ENCODE measurements around the gene RSRP1. TPM values are rescaled to one million over a fixed set of nuclear protein-coding genes. Genes with fewer than 3 reads are reported as not detected.

The RSRP1 gene
- total RNA-seq, 4 donors from 2014 or later: 70.9 to 148 (median 110) TPM

GRCh38 chr1:25204797-25205480 is 42.3 kb downstream of the RSRP1 start:
- TF ChIP-seq POLR2A (IDR thresholded peaks at IDR 0.05): no peak
- no peak overlapping the region for H3K4me3 ChIP-seq (ENCODE audit: low read depth, poor library complexity, severe bottlenecking)
- intact Hi-C loops (cut with DNase I; ENCODE audit: low total_unique reads): no loop called here
- WGBS, 2 donors: 47 to 48% methylated on average over 9 of the region's 9 CpGs
- DNase-seq (ENCODE audit: low spot score in 2 of 2): no peak

DNA sequence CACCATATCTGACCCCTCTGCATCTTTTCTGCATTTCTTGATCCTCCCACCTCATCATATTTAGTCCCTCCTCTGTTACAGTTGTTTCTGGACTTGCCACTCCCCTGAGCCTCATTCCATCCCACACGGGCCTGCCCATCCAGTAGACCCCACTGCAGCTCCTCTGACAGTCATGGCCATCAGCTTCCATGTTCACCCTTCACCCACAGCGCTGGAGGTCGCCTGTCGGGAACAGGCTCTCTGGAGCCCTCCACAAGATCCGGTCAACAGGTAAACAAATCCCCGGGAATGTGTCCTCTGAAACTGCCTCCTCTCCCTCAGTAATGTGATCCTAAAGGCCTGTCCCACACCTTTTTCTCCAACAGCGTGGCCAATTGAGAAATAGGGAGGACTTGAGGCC is 46.2 kb downstream of the RSRP1 start:
- intact Hi-C loops (cut with DNase I; ENCODE audit: low total_unique reads): no loop called here
- DNase-seq (ENCODE audit: low spot score in 2 of 2): no peak
- TF ChIP-seq, protein P1, sequence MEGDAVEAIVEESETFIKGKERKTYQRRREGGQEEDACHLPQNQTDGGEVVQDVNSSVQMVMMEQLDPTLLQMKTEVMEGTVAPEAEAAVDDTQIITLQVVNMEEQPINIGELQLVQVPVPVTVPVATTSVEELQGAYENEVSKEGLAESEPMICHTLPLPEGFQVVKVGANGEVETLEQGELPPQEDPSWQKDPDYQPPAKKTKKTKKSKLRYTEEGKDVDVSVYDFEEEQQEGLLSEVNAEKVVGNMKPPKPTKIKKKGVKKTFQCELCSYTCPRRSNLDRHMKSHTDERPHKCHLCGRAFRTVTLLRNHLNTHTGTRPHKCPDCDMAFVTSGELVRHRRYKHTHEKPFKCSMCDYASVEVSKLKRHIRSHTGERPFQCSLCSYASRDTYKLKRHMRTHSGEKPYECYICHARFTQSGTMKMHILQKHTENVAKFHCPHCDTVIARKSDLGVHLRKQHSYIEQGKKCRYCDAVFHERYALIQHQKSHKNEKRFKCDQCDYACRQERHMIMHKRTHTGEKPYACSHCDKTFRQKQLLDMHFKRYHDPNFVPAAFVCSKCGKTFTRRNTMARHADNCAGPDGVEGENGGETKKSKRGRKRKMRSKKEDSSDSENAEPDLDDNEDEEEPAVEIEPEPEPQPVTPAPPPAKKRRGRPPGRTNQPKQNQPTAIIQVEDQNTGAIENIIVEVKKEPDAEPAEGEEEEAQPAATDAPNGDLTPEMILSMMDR (IDR thresholded peaks at IDR 0.05): no peak
- TF ChIP-seq POLR2A (IDR thresholded peaks at IDR 0.05): no peak
- 81 to 84% methylated on average over 7 of the region's 7 CpGs for WGBS, 2 donors
- H3K4me3 ChIP-seq (ENCODE audit: low read depth, poor library complexity, severe bottlenecking): no peak overlapping the region

DNA sequence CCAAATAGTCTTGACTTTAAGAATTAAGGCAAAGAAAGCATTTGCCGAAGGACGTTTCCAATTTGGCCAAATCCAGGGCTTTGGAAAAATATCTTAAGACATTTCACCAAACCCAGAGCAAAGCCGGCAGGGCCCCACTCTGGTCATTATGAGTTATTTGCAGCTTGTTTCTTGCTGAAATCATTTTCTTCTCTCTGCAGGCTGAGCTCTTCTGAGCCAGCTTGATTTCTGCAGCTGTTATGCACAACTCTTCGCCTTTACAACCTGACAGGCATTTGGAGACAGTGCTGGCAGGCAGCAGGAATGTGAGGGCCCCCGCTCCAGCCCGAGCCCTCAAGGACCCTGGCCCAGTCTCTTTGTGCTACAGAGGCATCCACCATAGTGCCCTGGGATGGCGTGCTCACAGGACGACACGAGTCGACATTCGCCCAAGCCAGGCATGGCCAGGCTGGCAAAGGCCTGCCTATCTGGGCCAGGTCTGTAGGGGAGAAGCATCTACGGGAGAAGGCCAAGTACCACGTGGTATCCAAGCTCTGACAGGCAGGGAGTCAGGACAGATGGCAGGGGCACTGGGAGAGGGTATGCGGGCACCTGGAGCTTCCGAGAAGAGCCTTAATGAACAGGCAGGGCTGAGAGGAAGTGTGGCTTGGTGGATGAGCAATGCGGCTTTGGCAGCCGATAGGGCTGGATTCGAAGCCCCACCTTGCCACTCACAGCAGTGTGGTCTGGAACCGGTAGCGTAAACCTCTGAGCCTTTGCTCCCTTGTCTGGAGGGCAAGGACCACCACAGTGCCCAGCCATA is 47.2 kb downstream of the RSRP1 start:
- no peak overlapping the region for H3K4me3 ChIP-seq (ENCODE audit: low read depth, poor library complexity, severe bottlenecking)
- WGBS, 2 donors: 77 to 85% methylated on average over 15 to 20 of the region's 20 CpGs
- TF ChIP-seq, protein P1 (IDR thresholded peaks at IDR 0.05): no peak
- TF ChIP-seq POLR2A (IDR thresholded peaks at IDR 0.05): no peak
- DNase-seq (ENCODE audit: low spot score in 2 of 2): no peak
- intact Hi-C loops (cut with DNase I; ENCODE audit: low total_unique reads): loop anchor here (10.0 kb wide), 1 partner anchor 345 kb away; no protein-coding TSS in a partner anchor

GRCh38 chr1:25198663-25199252 is 48.5 kb downstream of the RSRP1 start:
- no peak overlapping the region for H3K4me3 ChIP-seq (ENCODE audit: low read depth, poor library complexity, severe bottlenecking)
- 32 to 40% methylated on average over 20 of the region's 20 CpGs for WGBS, 2 donors
- TF ChIP-seq, protein P1 (IDR thresholded peaks at IDR 0.05): peak in 1 of 3 donors; percentile 47
- no peak for TF ChIP-seq POLR2A (IDR thresholded peaks at IDR 0.05)
- intact Hi-C loops (cut with DNase I; ENCODE audit: low total_unique reads): loop anchor here (10.0 kb wide), 1 partner anchor 344 kb away; no protein-coding TSS in a partner anchor
- peak in 1 of 2 donors; percentile 37 for DNase-seq (ENCODE audit: low spot score in 2 of 2)

DNA sequence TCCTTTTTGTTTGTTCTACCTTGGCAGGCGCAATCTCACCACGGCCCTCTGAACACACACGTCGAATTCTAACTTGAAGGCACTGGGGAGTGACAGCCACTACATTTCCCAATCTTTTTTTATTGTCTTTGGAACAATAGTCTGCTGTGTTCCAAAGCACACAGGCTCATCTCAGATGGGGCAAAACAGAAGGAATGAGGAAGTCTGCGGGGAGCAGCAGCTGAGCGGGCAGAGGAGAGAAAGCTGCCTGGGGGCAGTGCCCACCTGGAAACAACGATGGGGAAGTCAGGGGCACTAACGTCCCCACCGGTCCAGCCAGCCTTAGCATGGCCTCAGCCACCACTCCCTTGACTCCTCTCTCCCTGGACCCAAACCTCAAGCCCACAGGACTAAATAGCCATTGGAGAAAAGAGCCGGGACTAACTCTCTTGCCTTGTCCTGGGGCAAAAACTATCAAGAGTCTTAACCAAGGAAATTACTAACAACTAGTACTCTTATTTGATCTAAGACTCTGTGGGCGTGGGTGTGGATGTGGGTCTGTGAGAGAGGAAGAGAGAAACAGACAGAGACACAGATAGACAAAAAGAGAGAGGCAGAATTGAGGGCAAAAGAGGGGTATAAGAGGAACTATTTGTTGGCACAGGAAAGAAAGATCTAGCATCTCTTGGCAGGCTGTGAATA is 49.1 kb downstream of the RSRP1 start:
- DNase-seq (ENCODE audit: low spot score in 2 of 2): no peak
- no peak overlapping the region for H3K4me3 ChIP-seq (ENCODE audit: low read depth, poor library complexity, severe bottlenecking)
- TF ChIP-seq, protein P1 (IDR thresholded peaks at IDR 0.05): no peak
- TF ChIP-seq POLR2A (IDR thresholded peaks at IDR 0.05): no peak
- WGBS, 2 donors: 24 to 25% methylated on average over 11 of the region's 11 CpGs
- intact Hi-C loops (cut with DNase I; ENCODE audit: low total_unique reads): loop anchor here (10.0 kb wide), 1 partner anchor 343 kb away; no protein-coding TSS in a partner anchor

All from lower leg skin (tissue), 4 donors.